Measurements from ENCODE around the gene TMEM109.

Gene TMEM109

DNA sequence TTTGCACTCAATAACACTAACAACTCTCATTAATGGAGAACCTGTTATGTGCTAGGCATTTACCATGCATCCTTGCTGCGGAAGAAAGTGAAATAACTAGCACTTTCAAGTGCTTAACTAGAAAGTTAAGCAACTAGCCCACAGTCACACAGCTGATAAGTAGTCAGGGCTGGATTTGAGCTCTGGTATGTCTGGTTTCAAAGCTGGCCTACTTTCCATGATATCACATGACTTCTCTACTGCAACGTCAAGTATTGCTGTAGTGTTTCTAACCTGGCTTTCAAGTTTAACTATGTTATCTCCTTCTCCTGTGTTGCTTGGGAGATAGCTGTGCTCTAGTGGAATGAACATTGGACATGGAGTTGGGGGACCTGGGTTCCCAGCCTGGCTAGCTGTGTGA, 25.9 kb downstream of the TMEM109 start:
- Histone ChIP-seq H3K36me3 (ENCODE audit: insufficient read depth, low read length) (peaks cover 30% of the 10 kb centered on the region), H3K9ac (ENCODE audit: low read length) (no peak overlapping the region), H3K27ac (ENCODE audit: low read depth, low read length) (no peak overlapping the region), H3K4me3 (ENCODE audit: low read depth in 1 of 2, low read length in 2 of 2) (no peak overlapping the region), H3K27me3 (ENCODE audit: control insufficient read depth in 1 of 2, insufficient read depth in 2 of 2, low read length in 2 of 2) (no peaks in the 10 kb centered on the region), H3K4me1 (ENCODE audit: insufficient read depth, low read length) (no peaks in the 10 kb centered on the region), H3K9me3 (ENCODE audit: low read length) (no peaks in the 10 kb centered on the region)

DNA sequence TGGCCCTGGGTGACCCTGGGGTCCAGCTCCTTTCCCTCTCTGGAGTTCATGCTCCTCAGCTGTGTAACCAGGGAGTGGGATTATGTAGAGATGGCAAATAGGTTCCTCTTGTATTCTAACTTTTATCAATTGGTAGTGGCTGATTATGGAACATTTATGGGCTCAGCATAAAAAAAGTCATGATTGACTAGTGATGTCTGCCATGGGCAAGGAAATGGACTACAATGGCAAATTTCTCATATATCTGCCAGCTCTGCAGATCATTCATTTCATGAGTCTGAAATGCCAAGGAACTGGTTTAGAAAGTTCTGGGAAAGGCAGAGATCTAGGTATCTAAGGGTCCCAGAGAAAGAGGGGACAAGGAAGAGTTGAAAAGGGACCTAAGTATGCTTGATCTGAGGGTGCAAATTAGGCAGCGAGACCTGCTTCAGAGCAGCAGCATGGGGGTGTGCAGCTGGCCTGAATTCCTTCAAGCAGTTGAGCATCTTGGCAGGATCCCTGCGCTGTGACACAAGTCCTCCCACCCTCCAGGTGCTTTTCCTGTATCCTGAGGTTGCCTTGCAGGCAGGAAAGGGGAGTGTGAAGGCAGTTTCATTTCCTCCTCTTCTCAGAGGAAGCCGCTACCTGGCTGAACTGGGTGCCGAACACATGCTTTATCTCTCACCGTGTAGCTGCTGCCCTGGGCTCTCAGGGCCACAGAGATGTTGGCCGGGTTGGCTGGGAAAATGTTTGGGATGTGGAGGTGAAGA, 27.6 kb downstream of the TMEM109 start:
- Histone ChIP-seq H3K27ac (ENCODE audit: low read depth, low read length) (no peak overlapping the region), H3K36me3 (ENCODE audit: insufficient read depth, low read length) (peaks cover 42% of the 10 kb centered on the region), H3K9me3 (ENCODE audit: low read length) (no peaks in the 10 kb centered on the region), H3K9ac (ENCODE audit: low read length) (no peak overlapping the region), H3K27me3 (ENCODE audit: control insufficient read depth in 1 of 2, insufficient read depth in 2 of 2, low read length in 2 of 2) (no peaks in the 10 kb centered on the region), H3K4me3 (ENCODE audit: low read depth in 1 of 2, low read length in 2 of 2) (no peak overlapping the region), H3K4me1 (ENCODE audit: insufficient read depth, low read length) (no peaks in the 10 kb centered on the region)

DNA sequence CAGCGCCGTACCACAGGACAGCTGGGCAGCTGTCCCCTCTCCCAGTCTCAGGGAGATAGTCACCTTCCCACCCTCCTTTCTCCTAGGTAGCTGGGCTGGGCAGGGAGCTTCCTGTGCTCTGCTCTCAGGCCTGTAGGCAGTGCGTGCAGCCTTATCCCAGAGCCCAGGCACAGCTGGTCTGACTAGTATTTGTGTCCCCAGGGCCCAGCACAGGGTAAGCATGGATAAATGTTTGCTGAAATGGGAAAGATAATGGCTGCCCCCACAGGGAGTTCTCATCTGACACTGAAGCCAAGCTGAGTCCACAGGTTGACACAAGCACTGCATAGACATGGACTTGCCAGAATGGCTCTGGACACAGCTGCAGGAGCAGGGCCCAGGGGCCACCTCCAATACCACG, 28.3 kb downstream of the TMEM109 start:
- Histone ChIP-seq H3K27ac (ENCODE audit: low read depth, low read length) (no peak overlapping the region), H3K9me3 (ENCODE audit: low read length) (no peaks in the 10 kb centered on the region), H3K4me1 (ENCODE audit: insufficient read depth, low read length) (no peaks in the 10 kb centered on the region), H3K4me3 (ENCODE audit: low read depth in 1 of 2, low read length in 2 of 2) (no peak overlapping the region), H3K9ac (ENCODE audit: low read length) (no peak overlapping the region), H3K36me3 (ENCODE audit: insufficient read depth, low read length) (peaks cover 44% of the 10 kb centered on the region), H3K27me3 (ENCODE audit: control insufficient read depth in 1 of 2, insufficient read depth in 2 of 2, low read length in 2 of 2) (no peaks in the 10 kb centered on the region)

DNA sequence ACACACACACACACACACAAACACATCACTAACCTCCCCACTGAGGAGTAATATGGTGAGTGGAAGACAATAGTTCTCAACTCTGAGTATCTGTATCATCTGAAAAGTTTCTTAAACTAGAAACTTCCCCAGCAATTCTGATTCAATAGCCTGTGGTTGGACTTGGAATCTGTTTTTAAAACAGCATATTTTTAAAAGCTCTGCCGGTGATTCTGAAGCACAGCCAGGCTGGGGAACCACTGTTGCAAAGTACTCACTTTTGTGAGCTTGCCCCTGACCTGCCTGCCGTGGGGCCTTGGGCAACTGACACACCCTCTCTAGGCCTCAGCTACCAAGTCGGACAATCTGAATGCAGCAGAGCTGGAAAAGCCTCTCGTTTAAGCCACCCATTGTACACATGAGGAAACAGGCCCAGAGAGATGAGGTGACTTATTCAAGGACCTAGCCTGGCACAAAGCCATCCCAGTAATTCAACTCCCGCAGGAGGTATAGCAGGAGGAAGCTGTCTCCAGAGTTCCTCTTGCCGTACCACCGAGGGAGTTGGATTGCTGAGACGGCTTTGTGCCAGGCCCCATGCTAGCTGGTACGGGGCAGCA, 29.1 kb downstream of the TMEM109 start:
- H3K9ac ChIP-seq (ENCODE audit: low read length): no peak overlapping the region
- H3K9me3 ChIP-seq (ENCODE audit: low read length): no peaks in the 10 kb centered on the region
- peaks cover 4% of the 10 kb centered on the region for H3K4me1 ChIP-seq (ENCODE audit: insufficient read depth, low read length)
- H3K36me3 ChIP-seq (ENCODE audit: insufficient read depth, low read length): peaks cover 44% of the 10 kb centered on the region
- no peak overlapping the region for H3K4me3 ChIP-seq (ENCODE audit: low read depth in 1 of 2, low read length in 2 of 2)
- H3K27me3 ChIP-seq (ENCODE audit: control insufficient read depth in 1 of 2, insufficient read depth in 2 of 2, low read length in 2 of 2): no peaks in the 10 kb centered on the region
- H3K27ac ChIP-seq (ENCODE audit: low read depth, low read length): no peak overlapping the region

DNA sequence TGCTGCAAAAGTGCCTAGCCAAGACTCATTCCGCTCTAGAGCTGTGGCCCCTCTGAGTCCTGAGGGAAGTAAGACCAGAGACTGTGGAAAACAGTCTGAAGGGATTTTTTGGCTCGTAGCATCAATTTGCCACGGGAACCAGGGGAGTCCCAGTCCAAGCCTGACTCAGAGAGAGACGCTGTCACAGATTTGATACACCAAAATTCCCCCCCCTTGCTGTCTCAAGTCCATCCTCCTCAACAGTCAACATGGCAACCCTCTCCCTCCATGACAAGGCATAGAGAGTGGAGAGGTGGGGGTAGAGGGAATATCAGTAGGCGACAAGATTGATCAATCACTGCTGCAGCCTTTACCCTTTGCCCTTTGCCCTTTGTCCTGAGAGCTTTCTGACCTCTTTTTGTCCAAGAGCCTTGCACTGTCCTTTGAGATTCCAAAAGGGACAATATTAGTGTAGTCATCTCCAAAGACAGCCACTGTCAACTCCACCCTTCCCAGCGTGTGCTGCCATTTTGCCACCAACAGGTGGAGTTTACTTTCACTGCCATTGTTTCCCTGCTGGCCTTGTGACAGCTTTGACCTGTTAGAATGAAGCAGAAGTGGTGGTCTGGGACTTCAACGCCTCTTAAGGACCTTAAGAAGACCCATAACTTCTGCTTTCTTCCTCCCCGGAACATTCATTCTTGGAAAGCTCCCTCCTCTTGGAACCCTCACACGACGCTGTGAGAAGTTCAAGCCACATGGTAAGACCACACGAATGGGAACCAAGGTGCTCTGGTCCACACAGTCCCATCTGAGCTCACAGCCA, 30.7 kb downstream of the TMEM109 start:
- Histone ChIP-seq H3K4me1 (ENCODE audit: insufficient read depth, low read length) (peaks cover 9% of the 10 kb centered on the region), H3K36me3 (ENCODE audit: insufficient read depth, low read length) (peaks cover 37% of the 10 kb centered on the region), H3K9ac (ENCODE audit: low read length) (no peak overlapping the region), H3K4me3 (ENCODE audit: low read depth in 1 of 2, low read length in 2 of 2) (no peak overlapping the region), H3K27ac (ENCODE audit: low read depth, low read length) (no peak overlapping the region), H3K9me3 (ENCODE audit: low read length) (no peaks in the 10 kb centered on the region), H3K27me3 (ENCODE audit: control insufficient read depth in 1 of 2, insufficient read depth in 2 of 2, low read length in 2 of 2) (no peaks in the 10 kb centered on the region)

DNA sequence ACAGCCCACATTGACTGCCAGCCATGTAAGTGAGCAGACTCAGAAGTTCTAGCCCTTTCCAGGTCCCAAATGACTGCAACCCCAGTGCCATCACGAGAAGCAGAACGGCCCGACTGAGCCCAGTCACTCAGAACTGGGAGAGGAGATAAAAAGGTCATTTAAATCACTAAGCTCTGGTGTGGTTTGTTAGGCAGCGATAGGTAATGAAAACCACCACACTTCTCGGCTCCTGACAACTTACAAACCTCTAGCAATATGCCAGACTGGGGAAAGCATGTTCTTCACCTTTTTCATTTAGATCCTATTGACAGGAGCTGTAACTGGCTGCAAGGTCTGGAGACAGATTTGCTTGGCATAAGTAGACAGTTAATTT, 31.3 kb downstream of the TMEM109 start:
- Histone ChIP-seq H3K36me3 (ENCODE audit: insufficient read depth, low read length) (peaks cover 31% of the 10 kb centered on the region), H3K27me3 (ENCODE audit: control insufficient read depth in 1 of 2, insufficient read depth in 2 of 2, low read length in 2 of 2) (no peaks in the 10 kb centered on the region), H3K4me3 (ENCODE audit: low read depth in 1 of 2, low read length in 2 of 2) (no peak overlapping the region), H3K9me3 (ENCODE audit: low read length) (no peaks in the 10 kb centered on the region), H3K4me1 (ENCODE audit: insufficient read depth, low read length) (peaks cover 15% of the 10 kb centered on the region), H3K27ac (ENCODE audit: low read depth, low read length) (no peak overlapping the region), H3K9ac (ENCODE audit: low read length) (no peak overlapping the region)

DNA sequence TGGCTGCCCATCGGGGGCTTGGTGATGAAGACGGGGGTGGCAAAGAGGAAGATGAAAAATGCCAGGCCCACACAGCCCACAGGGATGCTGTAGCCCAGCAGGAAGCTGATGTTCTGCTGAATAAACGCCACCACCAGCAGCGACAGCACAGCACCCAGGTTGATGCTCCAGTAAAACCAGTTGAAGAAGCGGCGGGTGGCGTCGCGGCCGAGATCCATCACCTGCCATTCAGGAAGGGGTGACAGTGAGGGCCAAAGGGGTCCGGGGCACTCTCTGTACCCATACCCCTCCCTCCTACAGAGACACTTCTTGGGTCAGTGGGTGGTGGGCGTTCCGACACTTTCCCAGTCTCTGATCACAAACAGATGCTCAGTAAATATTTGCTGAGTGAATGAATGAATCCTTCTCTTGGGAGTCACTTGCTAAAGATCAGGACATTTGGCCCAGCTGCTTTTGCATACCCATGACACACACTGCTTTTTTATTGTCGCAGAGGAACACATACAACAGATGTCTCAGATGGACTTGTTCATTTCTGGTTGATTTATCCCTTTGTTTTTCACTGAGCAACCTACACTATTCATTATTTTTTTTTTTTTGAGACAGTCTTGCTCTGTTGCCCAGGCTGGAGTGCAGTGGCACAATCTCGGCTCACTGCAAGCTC, 32.8 kb downstream of the TMEM109 start:
- Histone ChIP-seq H3K27me3 (ENCODE audit: control insufficient read depth in 1 of 2, insufficient read depth in 2 of 2, low read length in 2 of 2) (no peaks in the 10 kb centered on the region), H3K9ac (ENCODE audit: low read length) (no peak overlapping the region), H3K9me3 (ENCODE audit: low read length) (no peaks in the 10 kb centered on the region), H3K4me1 (ENCODE audit: insufficient read depth, low read length) (peaks cover 15% of the 10 kb centered on the region), H3K36me3 (ENCODE audit: insufficient read depth, low read length) (peaks cover 25% of the 10 kb centered on the region), H3K4me3 (ENCODE audit: low read depth in 1 of 2, low read length in 2 of 2) (no peak overlapping the region), H3K27ac (ENCODE audit: low read depth, low read length) (no peak overlapping the region)

DNA sequence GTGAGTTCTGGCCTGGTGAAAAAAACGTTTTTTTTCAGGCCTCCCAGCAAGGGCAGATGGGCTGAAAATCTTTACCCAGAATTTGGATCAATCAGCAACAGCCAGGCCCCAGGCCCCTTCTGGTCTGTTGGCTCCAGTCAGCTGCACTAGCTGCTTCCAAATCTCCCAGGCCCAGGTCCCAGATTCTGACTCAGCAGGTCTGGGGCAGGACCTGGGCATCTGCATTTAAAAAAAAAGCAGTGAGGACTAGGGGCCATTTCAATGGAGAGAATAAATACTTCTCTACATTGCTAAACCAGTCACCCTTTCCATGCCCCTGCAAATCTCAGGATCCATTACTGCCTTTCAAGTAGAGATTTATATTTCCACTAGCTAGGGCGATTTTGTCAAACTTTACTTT, 33.7 kb downstream of the TMEM109 start:
- no peak overlapping the region for H3K9ac ChIP-seq (ENCODE audit: low read length)
- no peak overlapping the region for H3K27ac ChIP-seq (ENCODE audit: low read depth, low read length)
- H3K4me1 ChIP-seq (ENCODE audit: insufficient read depth, low read length): peaks cover 19% of the 10 kb centered on the region
- H3K27me3 ChIP-seq (ENCODE audit: control insufficient read depth in 1 of 2, insufficient read depth in 2 of 2, low read length in 2 of 2): no peaks in the 10 kb centered on the region
- no peaks in the 10 kb centered on the region for H3K9me3 ChIP-seq (ENCODE audit: low read length)
- H3K4me3 ChIP-seq (ENCODE audit: low read depth in 1 of 2, low read length in 2 of 2): no peak overlapping the region
- peaks cover 20% of the 10 kb centered on the region for H3K36me3 ChIP-seq (ENCODE audit: insufficient read depth, low read length)

DNA sequence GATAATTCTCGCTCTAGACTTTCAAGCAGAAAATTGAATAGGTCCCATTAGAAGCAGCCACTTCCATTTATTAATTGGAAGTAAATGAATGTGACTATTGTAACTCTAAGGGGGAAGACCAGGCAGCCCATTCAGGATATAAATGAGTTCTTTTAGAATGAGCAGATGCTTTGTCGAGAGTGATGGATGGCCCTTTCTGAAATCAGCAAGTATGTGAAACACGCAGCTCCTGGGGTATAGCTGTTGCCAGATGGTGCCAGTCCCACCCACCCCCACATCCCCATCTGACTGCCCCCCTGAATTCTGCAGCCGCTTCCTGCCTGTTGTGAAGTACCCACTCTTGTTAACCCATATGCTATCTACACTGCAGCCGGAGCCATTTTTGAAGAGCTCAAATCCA, 34.3 kb downstream of the TMEM109 start:
- Histone ChIP-seq H3K36me3 (ENCODE audit: insufficient read depth, low read length) (peaks cover 20% of the 10 kb centered on the region), H3K9me3 (ENCODE audit: low read length) (no peaks in the 10 kb centered on the region), H3K4me1 (ENCODE audit: insufficient read depth, low read length) (peaks cover 22% of the 10 kb centered on the region), H3K9ac (ENCODE audit: low read length) (no peak overlapping the region), H3K4me3 (ENCODE audit: low read depth in 1 of 2, low read length in 2 of 2) (no peak overlapping the region), H3K27me3 (ENCODE audit: control insufficient read depth in 1 of 2, insufficient read depth in 2 of 2, low read length in 2 of 2) (no peaks in the 10 kb centered on the region), H3K27ac (ENCODE audit: low read depth, low read length) (no peak overlapping the region)

DNA sequence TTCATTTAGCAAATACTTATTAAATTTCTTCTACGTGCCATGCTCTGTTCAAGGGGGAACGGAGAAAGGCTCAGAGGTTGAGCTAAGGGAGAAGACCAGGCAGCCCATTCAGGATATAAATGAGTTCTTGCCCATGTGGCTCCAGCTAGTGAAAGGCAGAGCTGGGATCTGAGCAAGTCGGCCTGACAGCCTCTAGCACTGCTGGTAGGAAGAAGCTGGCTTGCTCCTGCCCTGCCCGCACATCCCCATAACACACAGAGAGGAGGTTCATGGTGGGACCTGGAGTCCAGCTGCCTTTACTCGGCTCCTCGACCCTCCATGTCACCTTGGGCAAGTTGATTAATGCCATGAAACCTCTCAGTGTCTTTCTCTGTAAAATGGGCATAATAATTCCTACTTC, 36.1 kb downstream of the TMEM109 start:
- H3K27me3 ChIP-seq (ENCODE audit: control insufficient read depth in 1 of 2, insufficient read depth in 2 of 2, low read length in 2 of 2): no peaks in the 10 kb centered on the region
- peaks cover 22% of the 10 kb centered on the region for H3K4me1 ChIP-seq (ENCODE audit: insufficient read depth, low read length)
- peak overlapping the region; percentile 6 to 80 for H3K4me3 ChIP-seq (ENCODE audit: low read depth in 1 of 2, low read length in 2 of 2)
- H3K36me3 ChIP-seq (ENCODE audit: insufficient read depth, low read length): peaks cover 14% of the 10 kb centered on the region
- no peak overlapping the region for H3K9ac ChIP-seq (ENCODE audit: low read length)
- H3K27ac ChIP-seq (ENCODE audit: low read depth, low read length): no peak overlapping the region
- no peaks in the 10 kb centered on the region for H3K9me3 ChIP-seq (ENCODE audit: low read length)

DNA sequence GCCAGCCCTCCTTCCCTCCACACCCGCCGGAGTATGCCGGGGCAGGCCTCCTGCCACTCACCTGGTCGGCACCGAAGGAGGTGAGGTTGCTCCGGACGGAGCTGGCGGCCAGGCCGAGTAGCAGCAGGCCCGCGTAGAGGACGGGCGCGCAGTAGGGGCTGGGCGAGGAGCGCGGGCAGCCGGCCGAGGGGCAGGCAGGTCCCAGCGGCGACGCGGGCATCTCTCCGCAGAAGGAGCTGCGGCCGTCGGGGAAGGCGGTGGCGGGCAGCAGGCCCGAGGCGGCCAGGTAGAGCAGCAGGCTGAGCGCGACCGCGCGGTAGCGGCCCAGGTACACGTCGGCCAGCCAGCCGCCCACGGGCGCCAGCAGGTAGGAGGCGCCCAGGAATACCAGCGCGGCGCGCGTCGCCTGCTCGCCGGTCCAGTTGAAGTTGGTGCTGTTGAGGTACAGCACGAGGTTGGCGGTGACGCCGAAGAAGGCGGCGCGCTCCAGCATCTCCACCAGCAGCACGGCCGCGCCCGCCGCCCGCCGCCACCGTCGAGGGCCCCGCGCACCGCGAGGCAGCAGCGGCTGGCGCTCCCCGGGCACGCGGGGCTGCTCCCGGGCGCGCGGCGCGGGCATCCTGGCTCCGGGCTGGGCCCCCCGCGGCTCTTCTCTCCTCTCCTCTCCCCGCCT, 37.1 kb downstream of the TMEM109 start:
- Histone ChIP-seq H3K4me1 (ENCODE audit: insufficient read depth, low read length) (peaks cover 22% of the 10 kb centered on the region), H3K9ac (ENCODE audit: low read length) (no peak overlapping the region), H3K4me3 (ENCODE audit: low read depth in 1 of 2, low read length in 2 of 2) (peak overlapping the region; percentile 64 to 80), H3K36me3 (ENCODE audit: insufficient read depth, low read length) (peaks cover 6% of the 10 kb centered on the region), H3K27ac (ENCODE audit: low read depth, low read length) (peak overlapping the region; percentile 59), H3K27me3 (ENCODE audit: control insufficient read depth in 1 of 2, insufficient read depth in 2 of 2, low read length in 2 of 2) (no peaks in the 10 kb centered on the region), H3K9me3 (ENCODE audit: low read length) (no peaks in the 10 kb centered on the region)
